ENCODE results near the gene CCDC138. TPM values are rescaled to one million over a fixed set of nuclear protein-coding genes. Genes with fewer than 3 reads are reported as not detected.

Gene CCDC138
- 5.6 and 6.5 TPM in 2 replicates for total RNA-seq

GRCh38 chr2:108786354-108787215, at the start of gene CCDC138:
Gene CCDC138, plus strand, starts transcription at chr2:108786771. Its CDS starts 52 bp downstream, at chr2:108786823.

Small RNA genes lying within 50 kb of the gene (small RNA-seq; reads per million reads assigned to genes)
- not detected for gene AC073415.1

Other genes with a start within 250 kb of the CCDC138 start
- gene RANBP2, start 67.3 kb upstream of the CCDC138 start, total RNA-seq = 83.2 and 105 TPM in 2 replicates
- gene EDAR, start 202.4 kb downstream of the CCDC138 start, total RNA-seq = not detected in 2 replicates